H9 (cell line): ENCODE results near the gene ALG9. TPM values are rescaled to one million over a fixed set of nuclear protein-coding genes. Genes with fewer than 3 reads are reported as not detected.

Experiments used
- DNase-seq: peaks from one replicate; pipeline ENCODE4 v3.0.0-alpha.2; 2017
- H2AFZ ChIP-seq: one replicate; pipeline ENCODE4 v1.6.1; 2013; ENCODE audit warnings: mild to moderate bottlenecking, low read length, control low read depth, moderate library complexity
- H2AK5ac ChIP-seq: 2 replicates; pipeline ENCODE4 v1.6.1; 2013; ENCODE audit warnings: low read length, control low read depth, mixed read lengths; ENCODE audit not compliant: insufficient read length
- H2BK120ac ChIP-seq: one replicate; pipeline ENCODE4 v1.6.1; 2013; ENCODE audit warnings: low read depth, mild to moderate bottlenecking, low read length, control low read depth, inconsistent platforms; ENCODE audit not compliant: poor library complexity, severe bottlenecking
- H2BK12ac ChIP-seq: 2 replicates; pipeline ENCODE4 v1.6.1; 2013; ENCODE audit warnings: low read length, control low read depth, mixed read lengths, low read depth; ENCODE audit not compliant: insufficient read length
- H2BK15ac ChIP-seq: 2 replicates; pipeline ENCODE4 v1.6.1; 2013; ENCODE audit warnings: low read depth, low read length, control low read depth
- H2BK20ac ChIP-seq: one replicate; pipeline ENCODE4 v1.6.1; 2013; ENCODE audit warnings: low read depth, mild to moderate bottlenecking, low read length, control low read depth, inconsistent platforms; ENCODE audit not compliant: poor library complexity, severe bottlenecking
- H2BK5ac ChIP-seq: 2 replicates; pipeline ENCODE4 v1.6.1; 2013; ENCODE audit warnings: low read length, control low read depth, mixed read lengths; ENCODE audit not compliant: insufficient read length
- H3K14ac ChIP-seq: 2 replicates; pipeline ENCODE4 v1.6.1; 2013; ENCODE audit warnings: low read length, control low read depth; ENCODE audit not compliant: insufficient read depth
- H3K18ac ChIP-seq: 2 replicates; pipeline ENCODE4 v1.6.1; 2013; ENCODE audit warnings: low read depth, mild to moderate bottlenecking, mixed read lengths, low read length, control low read depth; ENCODE audit not compliant: insufficient read length
- H3K23ac ChIP-seq: 2 replicates; pipeline ENCODE4 v1.6.1; 2013; ENCODE audit warnings: low read length, control low read depth, mixed read lengths, low read depth; ENCODE audit not compliant: insufficient read length
- H3K23me2 ChIP-seq: 2 replicates; pipeline ENCODE4 v1.6.1; 2013; ENCODE audit warnings: low read depth, mild to moderate bottlenecking, mixed read lengths, low read length, control low read depth; ENCODE audit not compliant: insufficient read length, poor library complexity, severe bottlenecking
- H3K27ac ChIP-seq: 2 replicates; pipeline ENCODE4 v1.5.1; 2013; ENCODE audit warnings: low read length, control low read depth, mixed read lengths, low read depth; ENCODE audit not compliant: insufficient read length
- H3K27me3 ChIP-seq: 2 replicates; pipeline ENCODE4 v1.6.1; 2013; ENCODE audit warnings: low read length, control low read depth, inconsistent platforms; ENCODE audit not compliant: insufficient read depth
- H3K4ac ChIP-seq: 2 replicates; pipeline ENCODE4 v1.6.1; 2013; ENCODE audit warnings: low read depth, mild to moderate bottlenecking, control low read depth, inconsistent platforms, low read length, moderate library complexity
- H3K4me1 ChIP-seq: 2 replicates; pipeline ENCODE4 v1.6.1; 2013; ENCODE audit warnings: low read length, control low read depth, inconsistent platforms; ENCODE audit not compliant: insufficient read depth
- H3K4me2 ChIP-seq: 2 replicates; pipeline ENCODE4 v1.6.1; 2013; ENCODE audit warnings: low read length, control low read depth, mixed read lengths; ENCODE audit not compliant: insufficient read length, insufficient read depth
- H3K56ac ChIP-seq: 2 replicates; pipeline ENCODE4 v1.6.1; 2013; ENCODE audit warnings: low read depth, mild to moderate bottlenecking, mixed read lengths, low read length, control low read depth; ENCODE audit not compliant: insufficient read length
- H3K79me1 ChIP-seq: 2 replicates; pipeline ENCODE4 v1.6.1; 2013; ENCODE audit warnings: low read depth, mild to moderate bottlenecking, moderate library complexity, low read length, control low read depth, inconsistent platforms; ENCODE audit not compliant: insufficient read depth, poor library complexity, severe bottlenecking
- H3K79me2 ChIP-seq: 2 replicates; pipeline ENCODE4 v1.6.1; 2013; ENCODE audit warnings: low read length, control low read depth, inconsistent platforms; ENCODE audit not compliant: insufficient read depth
- H3K9ac ChIP-seq: 2 replicates; pipeline ENCODE4 v1.6.1; 2013; ENCODE audit warnings: low read length, control low read depth, mixed read lengths; ENCODE audit not compliant: insufficient read length; ENCODE audit errors: extremely low read depth
- H3K9me3 ChIP-seq: one replicate; pipeline ENCODE4 v1.6.1; 2013; ENCODE audit warnings: low read depth, low read length, inconsistent platforms; ENCODE audit not compliant: control insufficient read depth
- H3T11ph ChIP-seq: one replicate; pipeline ENCODE4 v1.6.1; 2013; ENCODE audit warnings: mild to moderate bottlenecking, low read length, control low read depth, inconsistent platforms
- H4K20me1 ChIP-seq: one replicate; pipeline ENCODE4 v1.6.1; 2013; ENCODE audit not compliant: control insufficient read depth, insufficient read length, insufficient read depth
- H4K5ac ChIP-seq: 2 replicates; pipeline ENCODE4 v1.6.1; 2013; ENCODE audit warnings: low read depth, mild to moderate bottlenecking, mixed read lengths, low read length, control low read depth; ENCODE audit not compliant: insufficient read length
- H4K8ac ChIP-seq: replicated peaks from 2 replicates; pipeline ENCODE4 v1.6.1; 2013; ENCODE audit warnings: low read length, control low read depth, mixed read lengths, low read depth; ENCODE audit not compliant: insufficient read length
- H4K91ac ChIP-seq: 2 replicates; pipeline ENCODE4 v1.6.1; 2013; ENCODE audit warnings: low read depth, mild to moderate bottlenecking, moderate library complexity, mixed read lengths, low read length, control low read depth; ENCODE audit not compliant: insufficient read length
- H3K27ac Mint-ChIP-seq, 3 experiments: 2 replicates in 2 of 3; 3 replicates in 1 of 3; pipeline ENCODE4 v1.8.0; 2020 to 2021; ENCODE audit warnings: mixed read lengths in 3 of 3, mild to moderate bottlenecking in 1 of 3, moderate library complexity in 1 of 3
- H3K27me3 Mint-ChIP-seq: 2 replicates; pipeline ENCODE4 v1.8.0; 2021; ENCODE audit warnings: low read depth, mild to moderate bottlenecking, moderate library complexity, mixed read lengths
- H3K36me3 Mint-ChIP-seq, 3 experiments: 2 replicates in 2 of 3; 3 replicates in 1 of 3; pipeline ENCODE4 v1.8.0; 2020 to 2021; ENCODE audit warnings: low read depth in 3 of 3, mixed read lengths in 3 of 3; ENCODE audit not compliant: insufficient read depth in 1 of 3
- H3K4me1 Mint-ChIP-seq, 2 experiments: 2 replicates each; pipeline ENCODE4 v1.8.0; 2020; ENCODE audit warnings: mixed read lengths in 2 of 2
- H3K4me3 Mint-ChIP-seq, 2 experiments: 2 replicates in 1 of 2; 3 replicates in 1 of 2; pipeline ENCODE4 v1.8.0; 2020 to 2021; ENCODE audit warnings: mild to moderate bottlenecking in 2 of 2, mixed read lengths in 2 of 2, moderate library complexity in 1 of 2
- H3K9me3 Mint-ChIP-seq, 2 experiments: 2 replicates in 1 of 2; 3 replicates in 1 of 2; pipeline ENCODE4 v1.8.0; 2020; ENCODE audit warnings: mild to moderate bottlenecking in 2 of 2, mixed read lengths in 2 of 2, moderate library complexity in 1 of 2
- WGBS: extraction: QIAGEN DNeasy Blood & Tissue Kit; methylation state at CpG from one replicate; pipeline ENCODE4 v1.1.7; 2013; ENCODE audit warnings: missing lambda C conversion rate, low lambda C conversion rate, mixed read lengths; ENCODE audit not compliant: insufficient read length; ENCODE audit errors: extremely low coverage; 5-methylcytosine and 5-hydroxymethylcytosine counted together
- total RNA-seq: library from RNA; stranded (reverse); gene quantifications from 2 replicates; pipeline ENCODE4 v1.2.1, GENCODE V29; 2021
- TF ChIP-seq, protein P1 (sequence below): fragments of 200-600 bp; sonication (generic); conservative IDR thresholded peaks from 3 replicates; pipeline ENCODE4 v1.8.0; 2021; ENCODE audit warnings: antibody characterized with exemption, mild to moderate bottlenecking

The ALG9 gene
- total RNA-seq, 1 experiment from 2014 or later: 26.0 TPM

DNA sequence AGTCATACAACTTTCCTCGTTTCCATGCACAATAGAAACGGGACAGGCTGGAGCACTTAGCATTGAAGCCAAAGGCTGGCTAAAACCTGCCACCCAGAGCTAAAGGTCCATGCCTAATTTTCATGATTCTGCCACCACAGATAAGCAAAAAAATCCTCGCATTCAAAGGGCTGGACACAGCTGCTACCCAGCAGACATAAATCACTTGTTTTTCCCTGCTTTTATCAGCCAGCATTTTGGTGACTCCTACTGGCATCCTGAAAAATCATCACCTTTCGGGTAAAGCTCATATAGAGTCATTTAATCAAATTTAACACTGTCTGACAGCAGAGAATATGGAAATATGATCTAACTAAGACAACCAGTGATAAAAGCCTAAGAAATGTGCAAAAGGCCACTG lies 37.9 kb downstream of the ALG9 start:
- Histone ChIP-seq H4K5ac (no peak overlapping the region), H2AFZ (no peak overlapping the region), H3K79me2 (no peaks in the 10 kb centered on the region), H2BK15ac (no peak overlapping the region), H4K20me1 (no peaks in the 10 kb centered on the region), H3K9ac (no peak overlapping the region), H2BK5ac (no peak overlapping the region), H3T11ph (no peak overlapping the region), H2BK120ac (no peak overlapping the region), H4K91ac (no peak overlapping the region), H3K4me2 (no peak overlapping the region), H3K4ac (no peak overlapping the region), H3K27me3 (no peaks in the 10 kb centered on the region), H3K9me3 (no peaks in the 10 kb centered on the region), H3K14ac (no peak overlapping the region), H3K79me1 (no peaks in the 10 kb centered on the region), H2AK5ac (no peak overlapping the region), H2BK20ac (no peak overlapping the region), H3K27ac (no peak overlapping the region), H3K23me2 (no peaks in the 10 kb centered on the region), H4K8ac (no peak overlapping the region), H3K4me1 (no peaks in the 10 kb centered on the region), H3K23ac (no peak overlapping the region), H3K56ac (no peak overlapping the region), H2BK12ac (no peak overlapping the region), H3K18ac (no peak overlapping the region)
- WGBS: no CpG with 5 or more reads among the region's 4 CpGs
- Mint-ChIP-seq H3K4me1 (no peaks in the 10 kb centered on the region), H3K9me3 (no peaks in the 10 kb centered on the region), H3K36me3 (peaks cover 0 to 17% (median 4%) of the 10 kb centered on the region in 3 experiments; a peak in 3 of 7 replicates), H3K4me3 (no peak overlapping the region), H3K27ac (peak overlapping the region in 1 of 3 experiments; percentile 46; a peak in 1 of 7 replicates), H3K27me3 (no peaks in the 10 kb centered on the region)
- no peak for DNase-seq
- TF ChIP-seq, protein P1, sequence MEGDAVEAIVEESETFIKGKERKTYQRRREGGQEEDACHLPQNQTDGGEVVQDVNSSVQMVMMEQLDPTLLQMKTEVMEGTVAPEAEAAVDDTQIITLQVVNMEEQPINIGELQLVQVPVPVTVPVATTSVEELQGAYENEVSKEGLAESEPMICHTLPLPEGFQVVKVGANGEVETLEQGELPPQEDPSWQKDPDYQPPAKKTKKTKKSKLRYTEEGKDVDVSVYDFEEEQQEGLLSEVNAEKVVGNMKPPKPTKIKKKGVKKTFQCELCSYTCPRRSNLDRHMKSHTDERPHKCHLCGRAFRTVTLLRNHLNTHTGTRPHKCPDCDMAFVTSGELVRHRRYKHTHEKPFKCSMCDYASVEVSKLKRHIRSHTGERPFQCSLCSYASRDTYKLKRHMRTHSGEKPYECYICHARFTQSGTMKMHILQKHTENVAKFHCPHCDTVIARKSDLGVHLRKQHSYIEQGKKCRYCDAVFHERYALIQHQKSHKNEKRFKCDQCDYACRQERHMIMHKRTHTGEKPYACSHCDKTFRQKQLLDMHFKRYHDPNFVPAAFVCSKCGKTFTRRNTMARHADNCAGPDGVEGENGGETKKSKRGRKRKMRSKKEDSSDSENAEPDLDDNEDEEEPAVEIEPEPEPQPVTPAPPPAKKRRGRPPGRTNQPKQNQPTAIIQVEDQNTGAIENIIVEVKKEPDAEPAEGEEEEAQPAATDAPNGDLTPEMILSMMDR: peak; percentile 27; the same call in 1 of the 3 replicates
